K562 (cell line): ENCODE results near the gene TUT1. TPM values are rescaled to one million over a fixed set of nuclear protein-coding genes. Genes with fewer than 3 reads are reported as not detected.

ENCODE experiments used
- ATAC-seq: fragments of 200-7000 bp; cut with Tn5 transposase; 3 replicates; pipeline ENCODE4 v1.9.1; 2020; ENCODE audit warnings: moderate library complexity
- BruUV-seq: library from RNA; stranded (reverse); fragments of 400-500 nt; replicated peaks from 2 replicates; lab custom pipeline; 2021; lab: Mats Ljungman, UMichigan
- CTCF ChIA-PET: fragments of 300-600 bp; formaldehyde crosslinking; extraction: SDS; loops from one replicate; lab custom pipeline; 2021; ENCODE audit warnings: low intra/inter-chr PET ratio; lab: Yijun Ruan, JAX
- POLR2A ChIA-PET: fragments of 300-600, 350-650 bp; sonication (Branson Sonifier 250); formaldehyde crosslinking; extraction: SDS; loops from one replicate; lab custom pipeline; 2021; ENCODE audit warnings: antibody characterized with exemption, inconsistent platforms; lab: Yijun Ruan, JAX
- DNase-seq, 4 experiments: peaks; one replicate each; pipeline versions ENCODE4 v3.0.0 to v3.0.0-alpha.2; 2011 to 2018; ENCODE audit warnings: low spot score in 3 of 4, mixed read lengths in 3 of 4; ENCODE audit errors: extremely low read depth in 1 of 4
- FAIRE-seq: peaks from 2 replicates; lab custom pipeline; 2011; peaks lifted over from hg19 to GRCh38; lab: Jason Lieb, UNC
- H2AFZ ChIP-seq: 2 replicates; pipeline ENCODE4 v1.6.0; 2011; ENCODE audit warnings: low read depth, low read length, control low read depth, inconsistent platforms
- H3K27ac ChIP-seq: fragments of 200-600 bp; 3 replicates; pipeline ENCODE4 v1.8.0; 2011; ENCODE audit warnings: low read depth, mild to moderate bottlenecking, control low read depth, inconsistent platforms, low read length, moderate library complexity, mixed read lengths; ENCODE audit errors: extremely low read depth
- H3K27me3 ChIP-seq, 2 experiments: fragments of 300-600 bp in 1 of 2; 2 replicates in 1 of 2; 3 replicates in 1 of 2; pipeline versions ENCODE4 v1.6.0 to v1.8.0; 2011; ENCODE audit warnings: inconsistent platforms in 2 of 2, low read length in 2 of 2, mild to moderate bottlenecking in 1 of 2, mixed read lengths in 1 of 2, moderate library complexity in 1 of 2; ENCODE audit not compliant: control insufficient read depth in 2 of 2, insufficient read depth in 2 of 2
- H3K36me3 ChIP-seq: fragments of 300-600 bp; 3 replicates; pipeline ENCODE4 v1.8.0; 2011; ENCODE audit warnings: mild to moderate bottlenecking, low read length, inconsistent platforms; ENCODE audit not compliant: control insufficient read depth, insufficient read depth
- H3K4me1 ChIP-seq, 2 experiments: fragments of 200-600 bp in 1 of 2; replicated peaks in 1 of 2; 2 replicates in 1 of 2; 3 replicates in 1 of 2; pipeline versions ENCODE4 v1.5.1 to v1.8.0; 2011; ENCODE audit warnings: inconsistent platforms in 2 of 2, low read length in 2 of 2, mild to moderate bottlenecking in 1 of 2, mixed read lengths in 1 of 2, moderate library complexity in 1 of 2; ENCODE audit not compliant: control insufficient read depth in 2 of 2, insufficient read depth in 2 of 2
- H3K4me2 ChIP-seq: 2 replicates; pipeline ENCODE4 v1.6.1; 2011; ENCODE audit warnings: low read length, control low read depth, inconsistent platforms, mixed read lengths; ENCODE audit not compliant: insufficient read depth
- H3K4me3 ChIP-seq: fragments of 200-600 bp; sonication (generic), shearing (Covaris generic); 2 replicates; pipeline ENCODE4 v1.5.1; 2016; ENCODE audit warnings: control low read depth, inconsistent platforms
- H3K79me2 ChIP-seq: fragments of 200-600 bp; 3 replicates; pipeline ENCODE4 v1.8.0; 2011; ENCODE audit warnings: low read length, inconsistent platforms; ENCODE audit not compliant: control insufficient read depth, insufficient read depth
- H3K9ac ChIP-seq, 2 experiments: 2 replicates each; pipeline versions ENCODE4 v1.6.0 to v1.6.1; 2011; ENCODE audit warnings: low read depth in 2 of 2, low read length in 2 of 2, control low read depth in 1 of 2, inconsistent platforms in 1 of 2, mild to moderate bottlenecking in 1 of 2, mixed read lengths in 1 of 2; ENCODE audit not compliant: insufficient read depth in 1 of 2
- H3K9me1 ChIP-seq: one replicate; pipeline ENCODE4 v1.6.0; 2011; ENCODE audit warnings: inconsistent platforms, mild to moderate bottlenecking, low read length, moderate library complexity; ENCODE audit not compliant: control insufficient read depth, insufficient read depth
- H3K9me3 ChIP-seq: replicated peaks from 2 replicates; pipeline ENCODE4 v1.5.1; 2011; ENCODE audit warnings: low read depth, low read length, inconsistent platforms; ENCODE audit not compliant: control insufficient read depth, insufficient read depth
- H4K20me1 ChIP-seq: replicated peaks from 2 replicates; pipeline ENCODE4 v1.6.1; 2011; ENCODE audit warnings: low read length, inconsistent platforms, mixed read lengths; ENCODE audit not compliant: control insufficient read depth, insufficient read depth
- HMG20B ChIP-seq: fragments of 250-450 bp; sonication (Bioruptor Pico); IDR thresholded peaks from 2 replicates; pipeline ENCODE4 v1.5.0; 2021; ENCODE audit warnings: mild to moderate bottlenecking
- MEIS2 ChIP-seq: fragments of 450-650 bp; IDR thresholded peaks from 2 replicates; pipeline ENCODE4 v1.6.1; 2014; ENCODE audit warnings: mild to moderate bottlenecking; ENCODE audit not compliant: partially characterized antibody
- POLR2G ChIP-seq: fragments of 200-400 bp; formaldehyde crosslinking; IDR thresholded peaks from 2 replicates; pipeline ENCODE4 v1.6.1; 2017; ENCODE audit warnings: low read depth, mild to moderate bottlenecking, antibody characterized with exemption, low read length, moderate library complexity
- RFX1 ChIP-seq: fragments of 450-650 bp; IDR thresholded peaks from 2 replicates; pipeline ENCODE4 v1.6.1; 2016; ENCODE audit warnings: mild to moderate bottlenecking, moderate library complexity
- RNF2 ChIP-seq: sonication (generic); IDR thresholded peaks from 2 replicates; pipeline ENCODE4 v1.6.1; 2016
- ZNF316 ChIP-seq: fragments of 450-650 bp; IDR thresholded peaks from 2 replicates; pipeline ENCODE4 v1.6.1; 2016
- WGBS: fragments of 100-300 bp; shearing (Covaris generic); methylation state at CpG from one replicate; pipeline ENCODE4 v1.1.6; 2016; ENCODE audit warnings: low coverage, mixed read lengths; ENCODE audit not compliant: insufficient coverage; ENCODE audit errors: missing lambda C conversion rate; 5-methylcytosine and 5-hydroxymethylcytosine counted together
- in situ Hi-C: fragments of 300-500 bp; cut with MboI; formaldehyde crosslinking; loops from 4 replicates; pipeline ENCODE4 v1.15.0; 2018; ENCODE audit warnings: inconsistent platforms, mixed read lengths
- intact Hi-C: fragments of 100-400 bp; cut with micrococcal nuclease; formaldehyde crosslinking; loops from 2 replicates; pipeline ENCODE4 v1.14.2; 2022
- polyA plus RNA-seq, 8 experiments: library from polyadenylated mRNA; depleted of rRNA in 4 of 8; stranded (reverse) in 5 of 8; unstranded in 3 of 8; fragments of >200 nt; fragmentation: Nextera tagmentation in 2 of 8; fragmentation: Illumina TruSeq in 1 of 8; extraction: Ambion mirVana in 2 of 8; extraction: Trizol in 1 of 8; gene quantifications; 2 replicates each; pipeline versions ENCODE4 v1.2.1 to v1.2.3, GENCODE V29; 2011 to 2014; ENCODE audit warnings: inconsistent platforms in 1 of 8, missing spikeins in 1 of 8
- total RNA-seq, 7 experiments: library from RNA; depleted of rRNA in 6 of 7; stranded (reverse); fragments of >200 nt in 6 of 7; fragmentation: Illumina TruSeq in 2 of 7; extraction: Trizol in 2 of 7; gene quantifications; 2 replicates each; pipeline versions ENCODE4 v1.2.1 to v1.2.3, GENCODE V29; 2011 to 2021; ENCODE audit warnings: low replicate concordance in 1 of 7
- TF ChIP-seq, protein P1 (sequence below): sonication (generic); formaldehyde crosslinking; IDR thresholded peaks from 2 replicates; pipeline ENCODE4 v1.8.0; 2022; ENCODE audit warnings: mild to moderate bottlenecking, low read depth, missing genetic modification reagents
- TF ChIP-seq, protein P2 (sequence below), 2 experiments: IDR thresholded peaks; 2 replicates each; pipeline ENCODE4 v1.6.1; 2012; ENCODE audit warnings: improper control_type of control experiment in 2 of 2, low read depth in 2 of 2, low read length in 2 of 2, borderline replicate concordance in 1 of 2
- TF ChIP-seq, protein P3 (sequence below): sonication (generic); formaldehyde crosslinking; IDR thresholded peaks from 2 replicates; pipeline ENCODE4 v1.8.0; 2022; ENCODE audit warnings: missing genetic modification reagents, mild to moderate bottlenecking, moderate library complexity, borderline replicate concordance

Gene TUT1
- total and polyA plus RNA-seq, 9 of the 15 experiments (the other 6 are each of a cell fraction or from before 2014, with no cell fraction given): 0.66 to 44.3 (median 15.7) TPM

DNA sequence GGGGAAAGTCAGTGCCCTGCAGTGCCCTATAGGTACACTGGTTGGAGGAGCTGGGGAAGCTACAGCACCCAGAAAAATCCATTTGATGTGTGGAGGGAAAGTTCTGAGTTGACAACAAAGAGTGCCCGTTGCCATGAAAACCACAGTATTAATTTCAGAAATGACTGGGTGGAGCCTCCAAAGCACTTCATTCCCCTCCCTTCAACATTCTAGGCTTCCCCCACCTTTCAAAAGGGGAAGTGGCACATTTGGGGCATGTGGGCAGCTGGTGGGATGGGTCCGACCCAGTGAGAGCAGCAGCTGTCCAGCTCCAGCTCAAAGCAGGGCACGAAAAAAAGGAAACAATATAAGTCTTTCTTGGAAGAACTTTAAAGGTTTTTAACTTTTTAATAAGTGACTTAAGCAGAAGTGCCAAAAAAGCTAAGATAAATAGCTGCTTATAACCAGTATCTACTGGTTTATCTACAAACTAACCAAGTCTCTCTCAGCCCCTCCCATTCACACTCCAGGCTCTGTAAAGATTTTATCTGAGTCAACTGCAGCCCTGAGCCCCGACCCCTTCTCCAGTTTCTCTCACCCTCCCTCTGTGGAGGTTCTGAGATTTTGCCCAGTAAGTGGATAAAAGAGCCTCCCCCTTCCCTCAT is 35.7 kb downstream of the TUT1 start (continued):
- TF ChIP-seq MEIS2 (peak; percentile 81), RNF2 (no peak)
- TF ChIP-seq, protein P1, sequence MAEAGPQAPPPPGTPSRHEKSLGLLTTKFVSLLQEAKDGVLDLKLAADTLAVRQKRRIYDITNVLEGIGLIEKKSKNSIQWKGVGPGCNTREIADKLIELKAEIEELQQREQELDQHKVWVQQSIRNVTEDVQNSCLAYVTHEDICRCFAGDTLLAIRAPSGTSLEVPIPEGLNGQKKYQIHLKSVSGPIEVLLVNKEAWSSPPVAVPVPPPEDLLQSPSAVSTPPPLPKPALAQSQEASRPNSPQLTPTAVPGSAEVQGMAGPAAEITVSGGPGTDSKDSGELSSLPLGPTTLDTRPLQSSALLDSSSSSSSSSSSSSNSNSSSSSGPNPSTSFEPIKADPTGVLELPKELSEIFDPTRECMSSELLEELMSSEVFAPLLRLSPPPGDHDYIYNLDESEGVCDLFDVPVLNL: no peak

DNA sequence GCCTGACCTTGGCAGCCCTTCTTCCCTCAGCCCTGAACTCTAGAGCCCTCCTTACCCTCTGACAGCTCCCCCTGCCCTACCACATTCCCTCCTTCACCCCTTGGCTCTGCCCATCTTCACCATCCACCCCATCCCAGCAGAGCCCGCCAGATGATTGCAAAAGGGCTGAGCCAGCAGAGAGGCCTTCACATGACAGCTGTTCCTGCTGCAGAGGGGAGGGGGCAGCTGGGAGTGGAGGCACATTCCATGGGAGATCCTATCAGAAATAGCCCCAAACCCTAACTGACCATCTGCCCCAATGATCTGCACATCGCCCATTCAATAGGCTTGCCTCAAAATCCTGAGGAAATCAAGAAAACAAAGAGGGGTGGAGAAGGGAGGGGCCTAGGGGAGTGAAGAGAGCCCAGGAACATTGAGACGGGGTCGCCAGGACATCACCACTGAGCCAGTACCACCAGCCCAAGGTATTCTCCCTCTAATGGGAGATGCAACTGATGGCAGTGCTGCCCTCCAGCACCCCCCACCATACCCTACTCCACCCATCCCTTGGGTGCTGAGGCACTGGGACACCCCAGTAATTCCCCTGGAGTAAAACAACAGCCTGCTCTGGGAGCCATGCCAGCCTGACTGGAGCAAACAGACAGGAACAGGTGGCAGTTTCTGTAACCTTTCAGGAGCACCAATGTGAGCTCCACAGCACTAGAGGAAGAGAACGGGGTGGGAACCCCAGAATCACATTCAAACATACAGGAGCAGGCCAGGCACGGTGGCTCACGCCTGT is 36.7 kb downstream of the TUT1 start:
- H3K4me2 ChIP-seq: no peak overlapping the region
- H3K4me3 ChIP-seq: no peak overlapping the region
- H3K79me2 ChIP-seq: peaks cover 3% of the 10 kb centered on the region; the same call in 1 of the 3 replicates
- DNase-seq (no peak), ATAC-seq (no peak), FAIRE-seq (no peak)
- BruUV-seq: no TSS peak
- in situ Hi-C loops: loop anchor here (5.0 to 10.0 kb wide), 2 partner anchors 132 to 160 kb away; no protein-coding TSS in a partner anchor
- ChIA-PET CTCF (interaction anchor here (0.6 kb wide), 1 partner anchor 162 kb away, joined by 3 read pairs; no protein-coding TSS in a partner anchor), POLR2A (interaction anchor here (0.7 to 2.8 kb wide), 4 partner anchors 9 to 37 kb away, joined by 3 to 13 read pairs (median 4); partner anchors contain the start of gene TUT1)
- no peaks in the 10 kb centered on the region for H3K9me3 ChIP-seq
- H3K9me1 ChIP-seq: no peaks in the 10 kb centered on the region
- 70% methylated on average over 5 of the region's 7 CpGs for WGBS
- H3K27me3 ChIP-seq: no peaks in the 10 kb centered on the region
- no peaks in the 10 kb centered on the region; the same call in 1 of the 2 replicates for H4K20me1 ChIP-seq
- intact Hi-C loops: no loop called here
- H3K36me3 ChIP-seq: peaks cover 32% of the 10 kb centered on the region
- no peak overlapping the region for H2AFZ ChIP-seq
- H3K9ac ChIP-seq: peak overlapping the region in 1 of 2 experiments; percentile 72; a peak in 2 of 4 replicates
- H3K27ac ChIP-seq: peak overlapping the region; percentile 79; the same call in 1 of the 3 replicates
- H3K4me1 ChIP-seq: peaks cover 65% of the 10 kb centered on the region in 2 experiments
- TF ChIP-seq POLR2G (no peak), RFX1 (no peak), ZNF316 (0 out of 2 replicates have a peak, but pooled peaks have one; percentile 25), HMG20B (CRISPR knock-in tag) (no peak)
- TF ChIP-seq, protein P2, sequence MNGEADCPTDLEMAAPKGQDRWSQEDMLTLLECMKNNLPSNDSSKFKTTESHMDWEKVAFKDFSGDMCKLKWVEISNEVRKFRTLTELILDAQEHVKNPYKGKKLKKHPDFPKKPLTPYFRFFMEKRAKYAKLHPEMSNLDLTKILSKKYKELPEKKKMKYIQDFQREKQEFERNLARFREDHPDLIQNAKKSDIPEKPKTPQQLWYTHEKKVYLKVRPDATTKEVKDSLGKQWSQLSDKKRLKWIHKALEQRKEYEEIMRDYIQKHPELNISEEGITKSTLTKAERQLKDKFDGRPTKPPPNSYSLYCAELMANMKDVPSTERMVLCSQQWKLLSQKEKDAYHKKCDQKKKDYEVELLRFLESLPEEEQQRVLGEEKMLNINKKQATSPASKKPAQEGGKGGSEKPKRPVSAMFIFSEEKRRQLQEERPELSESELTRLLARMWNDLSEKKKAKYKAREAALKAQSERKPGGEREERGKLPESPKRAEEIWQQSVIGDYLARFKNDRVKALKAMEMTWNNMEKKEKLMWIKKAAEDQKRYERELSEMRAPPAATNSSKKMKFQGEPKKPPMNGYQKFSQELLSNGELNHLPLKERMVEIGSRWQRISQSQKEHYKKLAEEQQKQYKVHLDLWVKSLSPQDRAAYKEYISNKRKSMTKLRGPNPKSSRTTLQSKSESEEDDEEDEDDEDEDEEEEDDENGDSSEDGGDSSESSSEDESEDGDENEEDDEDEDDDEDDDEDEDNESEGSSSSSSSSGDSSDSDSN (IDR thresholded peaks at IDR 0.05; ENCODE audit: borderline replicate concordance in 1 of 2, low read depth in 2 of 2, low read length in 2 of 2): no peak
- TF ChIP-seq, protein P3, sequence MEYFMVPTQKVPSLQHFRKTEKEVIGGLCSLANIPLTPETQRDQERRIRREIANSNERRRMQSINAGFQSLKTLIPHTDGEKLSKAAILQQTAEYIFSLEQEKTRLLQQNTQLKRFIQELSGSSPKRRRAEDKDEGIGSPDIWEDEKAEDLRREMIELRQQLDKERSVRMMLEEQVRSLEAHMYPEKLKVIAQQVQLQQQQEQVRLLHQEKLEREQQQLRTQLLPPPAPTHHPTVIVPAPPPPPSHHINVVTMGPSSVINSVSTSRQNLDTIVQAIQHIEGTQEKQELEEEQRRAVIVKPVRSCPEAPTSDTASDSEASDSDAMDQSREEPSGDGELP: peak; percentile 15; the same call in 1 of the 2 replicates
